HG03159 (cell line): ENCODE measurements around the gene MOB2.

Source experiments
- ATAC-seq: cut with Tn5 transposase; IDR thresholded peaks from one replicate; pipeline ENCODE4 v1.9.1; 2021; ENCODE audit warnings: mild to moderate bottlenecking, moderate library complexity; ENCODE audit not compliant: unreplicated experiment

MOB2 gene

GRCh38 chr11:1486054-1486825, at the start of gene MOB2:
TSS of gene MOB2 (minus strand) at chr11:1486779. CDS start at chr11:1486556, 223 bp downstream.
- no peak for ATAC-seq

- ATAC-seq: no peak
These were observed 48.1 kb upstream of the MOB2 start for GRCh38 chr11:1534682-1535081.

GRCh38 chr11:1534171-1534570, 47.6 kb upstream of the MOB2 start:
- ATAC-seq: no peak

DNA sequence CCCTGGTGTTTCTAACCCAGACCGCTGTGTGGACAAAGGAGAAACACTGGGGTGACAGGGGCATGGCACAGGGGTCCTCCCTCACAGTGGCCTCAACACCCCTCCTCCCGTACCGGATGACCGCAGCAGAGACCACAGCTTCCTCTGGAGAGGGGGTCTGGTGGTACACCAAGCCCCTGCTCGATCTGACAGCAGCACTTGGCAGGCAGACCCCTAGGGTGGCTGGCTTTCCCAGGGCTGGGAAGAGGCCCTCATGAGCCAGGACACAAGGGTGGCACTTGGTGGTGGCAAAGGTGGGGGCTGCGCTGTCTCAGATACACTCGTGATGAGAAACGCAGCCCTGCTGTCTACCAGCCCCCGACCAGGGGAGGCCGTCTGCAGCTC, 46.8 kb upstream of the MOB2 start:
- no peak for ATAC-seq

GRCh38 chr11:1532606-1533341, 46.2 kb upstream of the MOB2 start:
- ATAC-seq: no peak

DNA sequence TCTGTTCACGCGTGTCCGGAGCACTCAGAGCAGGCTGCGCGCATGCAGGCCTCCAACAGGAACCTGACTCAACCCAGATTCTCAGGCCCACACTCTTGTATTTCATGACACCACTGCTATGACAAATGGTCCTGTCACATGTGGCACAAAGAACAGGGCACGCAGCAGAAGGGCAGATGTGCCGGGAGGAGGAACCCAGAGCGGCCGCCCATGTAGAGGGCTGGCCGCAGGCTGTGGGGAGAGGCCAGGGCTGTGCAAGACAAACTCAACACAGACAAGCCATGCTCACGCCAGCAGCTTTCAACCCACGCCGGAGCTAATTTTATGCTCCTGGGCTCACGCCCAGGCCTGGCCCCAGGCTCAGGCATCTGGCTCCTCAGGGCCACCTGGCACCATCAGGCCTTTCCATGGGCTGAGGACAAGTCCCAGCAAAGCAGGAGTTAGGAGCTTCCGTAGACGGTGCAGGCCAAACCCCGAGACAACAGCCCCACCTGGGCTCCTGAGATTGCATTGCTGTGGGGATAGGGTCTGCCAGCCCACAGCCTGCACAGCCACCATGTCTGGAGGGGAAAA, 45.5 kb upstream of the MOB2 start:
- no peak for ATAC-seq

DNA sequence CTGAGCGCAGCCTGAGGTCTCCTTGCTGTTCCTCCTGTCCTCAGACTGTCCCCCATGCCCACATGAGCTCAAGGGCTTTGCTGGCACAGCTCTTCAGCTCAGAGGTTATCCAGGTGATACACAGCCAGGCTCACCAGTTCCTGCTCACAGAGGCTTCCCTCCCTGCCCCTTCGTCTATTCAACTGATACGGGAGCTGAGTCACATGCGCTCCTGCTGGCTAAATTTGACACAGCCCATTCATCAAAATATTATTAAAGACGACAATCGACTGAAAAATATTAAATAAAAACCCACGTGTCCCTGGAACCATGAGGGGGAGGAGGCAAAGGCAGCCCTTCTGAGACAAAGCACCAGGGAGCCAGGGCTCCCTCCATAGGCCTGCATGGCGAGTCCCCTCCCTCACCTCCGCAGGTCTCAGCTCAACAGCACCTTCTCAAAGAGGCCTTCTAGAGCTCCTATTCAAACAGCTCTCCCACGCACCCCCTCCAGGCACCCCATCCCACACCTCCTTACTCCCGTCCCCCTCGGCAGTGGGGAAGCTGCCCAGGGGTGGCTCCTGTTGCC, 45.0 kb upstream of the MOB2 start:
- no peak for ATAC-seq

GRCh38 chr11:1530686-1531448, 44.3 kb upstream of the MOB2 start:
- ATAC-seq: no peak

DNA sequence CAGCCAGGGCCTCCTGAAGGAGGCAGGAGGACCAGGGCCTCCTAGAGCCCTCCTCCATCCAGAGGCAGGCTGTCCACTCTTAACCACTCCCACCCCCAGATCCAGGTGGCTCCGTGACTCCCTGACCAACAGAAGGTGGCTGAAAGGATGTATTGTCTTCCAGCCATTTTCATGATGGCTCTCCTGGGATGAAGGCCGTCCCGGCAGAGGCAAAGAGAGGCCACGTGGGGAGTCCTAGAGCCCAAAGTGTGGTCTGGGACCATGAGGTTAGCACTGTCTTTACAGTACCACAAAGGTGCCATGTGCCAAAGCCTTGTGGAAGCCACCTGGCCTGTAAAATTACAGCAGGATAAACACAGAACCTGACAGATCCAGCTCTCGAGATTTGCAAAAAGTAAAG, 43.2 kb upstream of the MOB2 start:
- no peak for ATAC-seq

DNA sequence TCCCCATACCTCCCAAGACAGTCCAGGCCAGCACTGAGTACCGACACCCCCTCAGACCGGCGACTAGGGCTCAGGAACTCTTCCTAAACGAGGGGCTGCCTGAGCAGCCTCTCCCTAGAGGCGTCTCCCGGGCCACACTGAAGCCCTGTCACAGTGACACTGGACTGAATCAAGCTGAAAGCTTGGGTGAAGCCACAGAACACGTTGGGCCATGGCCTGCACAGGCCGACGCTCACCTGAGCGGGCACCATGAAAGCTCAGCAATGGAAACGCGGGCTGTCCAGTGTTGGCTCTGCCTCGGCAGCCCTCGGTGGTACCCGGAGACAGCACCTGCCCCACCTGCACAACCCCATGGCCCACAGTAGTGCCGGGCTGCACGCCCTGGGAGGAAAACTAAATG, 42.7 kb upstream of the MOB2 start:
- no peak for ATAC-seq

DNA sequence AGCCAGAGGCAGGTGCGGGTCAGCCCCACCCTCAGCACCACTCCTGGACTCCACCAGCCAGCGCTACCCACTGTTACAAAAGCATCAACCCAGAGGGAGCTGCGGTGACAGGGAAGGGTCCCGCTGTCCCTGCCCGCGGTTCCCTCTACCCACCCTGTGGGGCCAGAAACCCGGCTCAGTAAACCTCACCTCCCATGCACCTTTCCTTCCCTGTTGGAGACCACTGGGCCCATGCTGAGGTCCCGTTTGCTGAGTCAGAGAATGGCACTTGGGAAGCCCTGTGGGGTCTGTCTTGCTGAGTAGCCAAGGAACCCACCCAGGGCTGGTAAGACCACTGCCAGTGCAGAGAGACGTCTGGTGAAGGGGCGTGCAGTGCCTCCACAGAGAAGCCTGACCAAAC, 42.1 kb upstream of the MOB2 start:
- ATAC-seq: no peak

- no peak for ATAC-seq
These were observed 40.2 kb upstream of the MOB2 start for GRCh38 chr11:1526785-1527184.

DNA sequence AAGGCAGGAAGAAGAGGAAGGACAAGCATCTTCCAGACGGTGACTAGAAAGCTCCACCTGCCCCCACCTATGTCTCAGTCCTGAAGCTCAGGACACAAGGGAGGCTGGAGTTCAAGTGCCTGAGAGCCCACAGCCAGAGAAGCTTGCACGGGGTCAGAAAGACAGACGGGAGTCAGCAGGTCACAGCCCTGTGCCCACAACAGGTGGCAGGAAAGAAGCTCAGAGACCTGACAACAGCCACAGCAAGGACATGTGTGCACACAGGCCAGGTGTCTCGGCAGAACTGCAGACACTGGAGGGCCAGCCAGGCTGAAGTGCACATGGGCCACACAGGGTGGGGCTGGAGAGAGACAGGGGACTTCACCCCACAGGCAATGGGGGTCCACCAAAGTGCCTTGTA, 37.2 kb upstream of the MOB2 start:
- ATAC-seq: no peak

DNA sequence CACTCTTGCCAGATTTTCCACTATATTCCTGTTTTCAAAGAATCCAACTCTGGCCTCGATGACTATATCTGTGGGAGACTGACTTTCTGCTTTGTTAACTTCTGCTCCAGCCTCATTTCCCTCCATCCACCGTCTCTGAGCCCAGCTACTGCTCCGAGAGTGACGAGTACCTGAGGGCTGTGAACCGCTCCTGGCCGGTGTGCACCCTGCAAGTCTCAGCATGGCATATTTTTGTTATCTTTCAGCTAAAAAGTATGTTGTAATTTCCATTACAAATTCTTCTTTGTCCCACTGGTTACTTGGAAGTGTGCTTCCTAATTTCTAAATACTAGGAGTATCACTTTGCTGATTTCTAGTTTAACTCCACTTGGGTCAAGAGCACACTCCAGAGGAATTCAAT, 36.5 kb upstream of the MOB2 start:
- ATAC-seq: no peak

- ATAC-seq: peak; percentile 33
These were observed 35.5 kb upstream of the MOB2 start for GRCh38 chr11:1522081-1522424.

DNA sequence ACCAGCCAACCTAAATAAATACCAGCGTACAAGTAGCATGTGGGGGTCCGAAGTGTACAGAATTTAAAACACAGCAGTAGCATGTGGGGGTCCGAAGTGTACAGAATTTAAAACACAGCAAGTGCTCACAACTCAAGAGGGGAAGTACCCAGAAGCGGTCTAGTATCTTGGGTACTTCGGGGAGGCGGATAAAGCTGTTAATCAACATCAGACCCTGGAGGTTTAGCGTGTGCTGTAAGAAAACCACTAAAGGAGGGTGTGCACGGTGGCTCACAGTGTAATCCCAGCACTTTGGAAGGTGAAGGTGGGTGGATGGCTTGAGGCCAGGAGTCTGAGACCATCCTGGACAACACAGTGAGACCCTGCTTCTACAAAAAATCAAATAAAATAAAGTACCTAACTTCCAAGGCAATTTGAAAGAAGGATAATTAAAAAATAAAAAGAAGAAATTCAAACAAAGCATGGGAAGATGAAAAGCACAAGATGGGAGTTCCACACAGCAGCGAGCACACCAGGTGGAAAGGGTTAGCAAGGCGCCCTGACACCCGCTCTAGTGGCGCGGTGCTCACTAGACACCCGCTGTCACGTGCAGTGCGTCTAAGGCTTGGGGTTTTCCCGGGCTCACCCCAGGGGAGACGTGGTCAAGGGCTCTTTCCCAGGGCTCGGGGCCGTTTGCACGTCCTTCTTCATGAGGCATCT, 35.0 kb upstream of the MOB2 start:
- ATAC-seq: peak; percentile 72

GRCh38 chr11:1520663-1521267, 34.2 kb upstream of the MOB2 start:
- ATAC-seq: no peak

GRCh38 chr11:1520209-1520662, 33.7 kb upstream of the MOB2 start:
- no peak for ATAC-seq

DNA sequence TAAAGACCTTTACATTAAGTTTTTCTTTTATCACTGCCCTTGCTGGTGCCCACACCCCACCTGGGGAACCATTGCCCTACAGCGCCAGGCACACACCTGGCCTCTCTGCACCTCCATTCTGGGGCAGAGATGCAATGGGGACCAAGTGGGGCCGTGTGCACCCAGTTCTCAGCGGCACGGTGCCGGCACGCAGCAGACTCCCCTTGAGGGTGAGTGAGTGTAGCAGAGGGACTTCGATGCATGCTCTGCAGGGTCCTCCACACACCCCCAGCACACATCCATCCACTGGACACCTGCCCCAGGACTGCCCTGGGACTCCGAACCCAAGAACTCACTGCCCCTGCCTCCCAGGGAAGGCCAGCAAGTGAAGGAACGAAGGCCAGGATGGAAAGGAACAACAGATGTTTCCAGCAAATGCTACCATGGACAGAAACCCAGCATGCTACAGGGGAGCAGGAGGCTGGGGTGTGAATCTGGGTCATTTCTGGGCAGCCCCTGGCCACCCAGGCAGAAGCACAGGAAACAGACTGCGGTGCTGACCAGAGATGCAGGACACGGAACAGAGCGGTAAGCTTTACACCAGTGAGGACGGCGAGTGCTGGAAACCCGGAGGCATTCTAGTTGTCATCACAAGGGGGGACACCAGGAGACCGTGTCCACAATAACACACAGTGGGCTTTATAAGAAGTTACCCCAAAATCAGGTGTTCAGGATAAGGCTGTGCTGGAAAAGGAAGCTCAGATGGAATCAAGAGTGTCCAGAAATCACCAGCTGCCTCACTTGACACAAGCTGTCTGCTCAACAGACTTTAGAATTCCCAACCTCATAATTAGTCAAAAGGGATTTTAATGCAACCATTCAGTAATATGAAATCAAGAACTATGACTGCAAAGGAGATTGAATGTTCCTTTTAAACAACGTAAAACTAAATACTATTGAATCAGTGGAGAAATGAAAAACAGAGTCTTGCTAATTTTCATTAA, 32.7 kb upstream of the MOB2 start:
- ATAC-seq: no peak
